Ecto neural progenitor cell (in vitro differentiated cells): Measurements from ENCODE around the gene MOCS1.
A peak's percentile ranks its signal among the peaks of the same experiment; 100 is the strongest.

Source experiments
- DNase-seq: peaks from one replicate; pipeline ENCODE4 v3.0.0-alpha.2; 2018; ENCODE audit warnings: low spot score

The MOCS1 gene

DNA sequence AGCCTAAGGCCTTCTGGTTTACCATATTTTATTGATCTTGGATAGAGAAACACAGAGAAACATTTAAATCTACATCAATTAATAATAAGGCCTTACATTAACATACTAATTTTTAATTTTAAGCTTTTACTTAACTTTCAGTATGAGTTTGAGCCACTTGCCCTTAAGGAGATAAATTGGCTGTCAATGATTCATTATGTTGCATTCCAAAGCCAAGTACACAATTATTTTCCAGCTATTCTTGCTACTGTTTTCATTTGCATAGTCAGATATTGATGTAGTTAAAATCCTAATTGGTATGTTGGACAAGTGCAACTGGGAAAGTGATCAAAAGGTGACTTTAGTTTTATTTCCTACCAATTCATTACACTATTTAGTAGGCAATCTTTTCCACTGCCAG, 58.2 kb downstream of the MOCS1 start:
- DNase-seq, result no peak

DNA sequence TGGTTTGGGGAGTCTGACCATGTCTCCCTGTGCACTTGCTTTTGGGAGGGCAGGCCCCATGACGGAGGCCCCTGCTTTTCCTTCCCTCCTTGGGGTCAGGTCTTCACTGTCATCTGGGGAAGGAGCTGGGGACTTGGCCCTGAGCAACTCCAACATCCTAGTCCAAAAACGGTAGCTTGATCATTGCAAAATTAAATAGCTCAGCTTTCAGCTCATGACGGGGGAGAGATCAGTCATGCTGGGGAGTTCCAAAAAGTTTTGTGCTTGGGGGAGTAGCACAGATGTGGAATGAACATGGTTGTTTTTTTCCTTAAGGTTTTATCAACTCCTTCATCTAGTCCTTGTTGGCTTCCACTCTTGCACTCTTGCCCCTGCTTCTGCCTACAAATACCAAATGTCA, 60.8 kb downstream of the MOCS1 start:
- DNase-seq, result no peak

DNA sequence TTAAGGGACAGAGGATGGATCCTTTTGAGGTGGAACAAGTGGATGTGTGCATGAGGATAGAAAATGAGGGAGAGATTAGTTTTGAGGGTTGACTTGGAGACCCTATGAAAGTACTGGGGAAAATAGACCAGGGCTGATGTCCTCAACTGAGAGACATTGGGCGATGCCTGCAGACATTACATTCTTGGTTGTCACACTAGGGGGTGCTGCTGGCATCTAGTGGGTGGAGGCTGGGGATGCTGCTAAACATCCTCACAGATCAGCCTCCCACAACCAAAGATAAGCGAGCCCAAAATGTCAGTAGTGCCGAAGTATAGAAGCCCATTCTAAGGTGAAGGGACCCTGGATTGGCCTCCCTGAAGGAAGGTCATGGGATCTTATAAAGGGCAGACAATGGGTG, 63.3 kb downstream of the MOCS1 start:
- DNase-seq, result no peak

DNA sequence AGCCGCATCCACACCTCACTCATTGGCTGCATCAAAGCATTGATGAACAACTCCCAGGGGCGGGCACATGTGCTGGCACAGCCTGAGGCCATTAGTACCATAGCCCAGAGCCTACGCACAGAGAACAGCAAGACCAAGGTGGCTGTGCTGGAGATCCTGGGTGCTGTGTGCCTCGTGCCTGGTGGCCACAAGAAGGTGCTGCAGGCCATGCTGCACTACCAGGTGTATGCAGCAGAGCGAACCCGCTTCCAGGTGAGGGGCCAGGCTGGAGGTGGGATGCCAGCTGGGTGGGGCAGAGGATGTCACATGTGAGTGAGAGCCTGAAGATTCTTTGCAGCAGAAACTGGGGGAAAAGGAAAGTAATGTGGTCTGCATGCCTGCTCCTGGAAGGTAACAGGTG, 66.7 kb downstream of the MOCS1 start:
- DNase-seq, result no peak

DNA sequence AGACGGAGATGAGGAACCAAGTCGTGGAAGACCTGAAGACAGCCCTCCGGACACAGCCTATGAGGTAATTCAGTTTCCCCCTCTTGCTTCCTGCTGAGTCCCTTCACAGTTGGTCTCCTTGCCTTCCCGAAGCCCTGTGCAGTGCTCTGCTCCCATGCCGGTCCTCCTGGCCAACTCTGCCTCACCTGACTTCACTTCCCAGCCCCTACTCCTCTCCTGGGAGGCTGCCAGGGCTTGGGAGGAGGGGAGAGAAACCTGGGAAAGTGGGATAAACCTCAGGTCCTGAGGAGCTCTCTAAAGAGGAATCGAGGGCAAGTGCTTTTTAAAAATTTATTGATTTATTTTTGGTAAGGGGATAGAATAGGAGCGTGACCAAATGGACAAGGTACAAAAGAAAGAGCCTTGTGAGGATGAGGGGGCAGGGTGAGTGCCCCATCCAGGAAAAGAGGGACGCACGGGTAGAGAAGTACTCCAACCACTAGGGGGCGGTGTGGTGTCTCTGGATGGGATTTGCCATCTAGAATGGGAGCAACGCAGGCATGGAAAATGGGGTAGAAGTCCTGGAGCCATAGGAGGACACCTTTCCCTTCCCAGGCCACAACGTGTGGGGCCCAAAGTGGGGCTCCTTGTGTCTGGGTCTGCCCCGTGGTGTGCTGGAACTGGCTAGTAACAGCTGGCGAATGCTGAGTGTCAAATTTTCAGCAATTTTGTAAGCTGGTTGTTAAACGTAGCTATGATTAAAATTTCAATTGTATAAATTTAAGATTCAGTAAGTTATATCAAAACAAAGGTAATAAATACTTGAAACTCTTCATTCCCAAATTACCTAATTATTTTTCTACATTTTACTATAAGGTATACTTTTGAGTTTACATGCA, 69.0 kb downstream of the MOCS1 start:
- DNase-seq, result peak; percentile 71

DNA sequence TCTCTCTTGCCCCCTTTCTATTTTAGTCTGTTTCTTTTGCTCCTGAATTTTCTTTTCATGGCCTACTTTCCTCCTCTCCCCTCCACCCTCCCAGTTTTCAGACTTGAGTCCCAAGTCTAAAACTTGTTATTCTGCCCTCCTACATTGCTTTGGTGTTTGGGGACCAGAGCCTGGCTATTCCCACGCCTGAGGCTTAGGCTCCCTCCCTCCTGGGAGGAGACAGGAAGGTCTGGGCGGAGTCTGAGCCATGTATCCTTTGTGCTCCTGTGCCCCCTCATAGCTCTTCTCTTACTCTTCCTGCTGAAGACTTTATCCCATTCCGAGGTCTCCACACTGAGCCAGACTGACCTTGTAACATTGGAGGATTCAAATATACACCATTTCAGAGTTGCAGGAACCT, 72.6 kb downstream of the MOCS1 start:
- no peak for DNase-seq

DNA sequence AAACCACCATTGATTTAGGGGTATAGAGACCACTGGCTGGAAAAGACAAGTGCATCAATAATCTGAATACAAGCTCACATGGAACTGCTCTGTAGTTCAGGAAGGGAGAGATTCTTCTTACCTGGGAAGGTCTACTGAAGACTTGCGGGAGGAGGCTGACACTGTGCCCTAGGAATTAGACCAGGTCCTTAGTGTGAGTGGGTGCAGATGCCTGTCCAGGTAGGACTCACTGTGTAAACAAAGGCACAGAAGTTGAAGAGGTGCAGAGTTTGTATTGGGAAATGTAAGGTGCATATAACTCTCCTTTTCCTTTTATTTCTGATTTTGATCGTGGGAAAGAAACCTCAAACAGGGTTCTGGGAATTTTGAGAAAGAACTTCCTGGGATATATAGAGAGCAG, 75.2 kb downstream of the MOCS1 start:
- DNase-seq, result no peak

DNA sequence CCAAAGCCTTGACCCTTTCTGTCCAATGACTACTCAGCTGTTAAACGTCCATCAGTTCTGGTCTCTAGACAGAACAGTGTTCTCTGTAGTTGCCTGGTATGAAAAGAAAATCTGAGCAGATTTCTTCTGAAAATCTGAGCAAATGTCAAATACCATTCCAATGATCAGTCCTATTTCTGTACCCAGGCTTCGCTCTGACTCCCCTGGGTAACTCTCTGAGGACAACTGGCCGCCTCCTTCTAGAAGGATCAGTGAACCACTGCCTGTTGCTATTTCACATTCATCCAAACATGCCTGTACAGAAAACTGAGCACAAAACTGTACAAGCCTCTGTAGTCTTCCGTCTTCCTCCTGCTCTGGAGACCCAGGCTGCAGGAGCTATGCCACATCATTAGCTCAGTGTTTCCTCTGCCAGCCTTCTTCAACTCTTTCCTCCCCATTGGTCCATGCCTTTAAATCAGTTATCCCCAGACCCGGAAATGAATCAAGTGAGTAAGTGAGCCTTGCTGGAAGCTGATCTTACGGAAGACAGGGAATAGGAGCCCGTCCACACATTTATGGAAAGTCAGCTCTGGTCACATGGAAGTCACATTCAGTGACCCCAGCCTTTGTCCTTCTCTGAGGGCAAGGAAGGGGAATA, 78.8 kb downstream of the MOCS1 start:
- no peak for DNase-seq
